Measurements from ENCODE around the gene KCTD1.
"Not testable (repeated sequence)": the region's sequence is repeated elsewhere in the genome, so short reads cannot be mapped to it uniquely, and the experiment has no call there.

KCTD1 gene

DNA sequence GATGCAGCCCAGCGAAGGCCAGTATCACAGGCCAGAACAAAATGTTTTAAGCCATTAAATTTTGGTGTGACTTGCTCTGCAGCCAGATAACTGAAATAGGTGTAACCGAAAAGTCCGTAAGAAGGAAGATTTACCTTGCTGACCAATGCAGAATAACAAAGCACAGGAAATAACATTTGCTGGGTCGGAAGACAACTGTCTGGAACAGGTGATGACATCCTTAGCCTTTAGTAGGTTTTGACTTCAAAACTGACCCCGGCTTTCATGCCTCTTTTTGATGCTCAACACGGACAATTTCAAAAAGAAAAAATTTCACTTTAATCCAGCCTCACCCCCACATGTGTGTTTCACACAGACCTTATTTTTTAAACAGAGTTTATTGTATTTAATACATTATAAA is 93.7 kb downstream of the KCTD1 start:
- FAIRE-seq: no peak

DNA sequence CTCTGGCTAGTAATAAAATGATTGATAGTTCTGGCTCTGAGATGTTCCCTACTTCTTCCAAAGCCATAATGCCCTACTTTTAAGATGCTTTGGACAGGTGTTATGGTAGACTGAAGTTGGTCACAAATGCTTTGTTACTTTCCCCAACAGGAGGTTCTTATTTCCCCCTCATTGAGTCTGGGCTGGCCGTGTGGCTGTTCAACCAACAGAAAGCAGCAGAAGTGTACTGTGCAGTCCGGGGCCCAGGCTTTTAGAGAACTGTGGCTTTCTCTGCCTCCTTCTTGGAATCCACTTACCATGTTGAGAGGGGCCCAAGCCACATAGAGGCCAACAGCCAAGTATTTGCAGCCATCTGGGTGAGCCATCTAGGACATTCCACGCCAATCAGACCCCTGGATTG is 94.2 kb downstream of the KCTD1 start:
- FAIRE-seq: no peak

- no peak for FAIRE-seq
These were observed 94.9 kb downstream of the KCTD1 start for GRCh38 chr18:26453386-26453901.

- FAIRE-seq: no peak
These were observed 97.2 kb downstream of the KCTD1 start for GRCh38 chr18:26450989-26451682.

GRCh38 chr18:26448714-26449159 is 99.6 kb downstream of the KCTD1 start:
- no peak for FAIRE-seq

GRCh38 chr18:26443853-26444252 is 104.5 kb downstream of the KCTD1 start:
- FAIRE-seq: no peak

- FAIRE-seq: no peak
These were observed 106.2 kb downstream of the KCTD1 start for GRCh38 chr18:26442126-26442525.

GRCh38 chr18:26440644-26441043 is 107.7 kb downstream of the KCTD1 start:
- no peak for FAIRE-seq

DNA sequence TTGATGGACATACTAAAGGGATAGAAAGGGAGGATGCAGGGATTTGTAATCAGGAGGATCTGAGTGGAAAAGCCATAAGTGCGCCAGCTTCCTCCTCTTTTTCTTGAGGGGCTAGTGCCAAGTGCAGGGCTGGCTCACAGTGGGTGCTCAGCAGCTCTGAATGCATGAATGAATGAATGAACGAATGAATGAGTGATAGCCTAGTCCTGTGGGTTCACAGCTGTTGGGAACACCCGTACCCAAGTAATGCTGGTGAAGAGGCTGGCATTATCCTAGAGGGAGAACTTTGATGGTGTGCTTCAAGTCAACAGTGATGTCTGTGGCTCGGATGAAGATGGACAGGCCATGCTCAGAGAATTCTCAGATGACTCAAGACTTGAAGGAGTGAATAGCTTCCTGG is 108.8 kb downstream of the KCTD1 start:
- no peak for FAIRE-seq

- no peak for FAIRE-seq
These were observed 109.4 kb downstream of the KCTD1 start for GRCh38 chr18:26438980-26439379.

- FAIRE-seq: not testable (repeated sequence)
These were observed 110.7 kb downstream of the KCTD1 start for GRCh38 chr18:26437634-26438033.

DNA sequence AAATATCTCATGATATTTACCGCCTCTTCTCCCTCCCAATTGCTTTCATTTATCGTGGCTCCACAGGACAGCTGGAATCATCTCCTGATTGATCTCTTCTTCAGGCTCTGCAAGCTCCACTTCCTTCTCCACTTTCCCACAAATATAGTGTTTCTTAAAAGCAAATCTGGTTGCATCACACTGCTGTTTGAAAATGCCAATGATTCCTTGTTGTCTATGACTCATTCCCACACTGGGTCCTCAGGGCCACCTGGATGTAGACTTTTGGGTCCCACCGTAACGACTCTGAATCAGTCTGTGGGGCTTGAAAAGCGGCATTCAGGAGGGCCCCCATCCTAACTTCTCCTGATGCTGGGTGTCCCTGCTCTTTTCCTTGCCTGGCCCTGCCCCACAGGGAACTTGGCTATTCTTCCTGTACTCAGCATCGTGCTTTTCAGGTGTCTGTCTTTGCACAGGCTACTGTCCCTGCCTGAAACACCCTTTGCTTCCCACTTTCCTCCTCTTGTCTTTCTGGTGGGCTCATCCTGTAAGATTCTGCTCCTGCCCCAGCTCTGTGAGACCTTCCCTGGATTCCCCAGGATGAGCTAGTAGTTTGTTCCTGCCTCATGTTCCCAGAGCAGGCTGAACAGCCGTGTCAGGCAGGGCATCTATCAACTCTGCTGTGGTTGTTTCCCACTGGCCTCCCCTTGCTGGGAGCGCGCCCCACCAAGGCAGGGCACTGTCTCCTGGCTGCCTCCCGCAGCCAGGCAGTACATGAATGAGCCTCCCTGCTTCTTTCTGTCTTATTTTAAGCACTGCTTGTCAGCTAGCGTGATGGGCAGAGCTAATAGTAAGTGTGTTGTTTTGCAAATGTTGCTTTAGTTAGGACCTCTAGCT is 111.9 kb downstream of the KCTD1 start:
- FAIRE-seq: no peak

DNA sequence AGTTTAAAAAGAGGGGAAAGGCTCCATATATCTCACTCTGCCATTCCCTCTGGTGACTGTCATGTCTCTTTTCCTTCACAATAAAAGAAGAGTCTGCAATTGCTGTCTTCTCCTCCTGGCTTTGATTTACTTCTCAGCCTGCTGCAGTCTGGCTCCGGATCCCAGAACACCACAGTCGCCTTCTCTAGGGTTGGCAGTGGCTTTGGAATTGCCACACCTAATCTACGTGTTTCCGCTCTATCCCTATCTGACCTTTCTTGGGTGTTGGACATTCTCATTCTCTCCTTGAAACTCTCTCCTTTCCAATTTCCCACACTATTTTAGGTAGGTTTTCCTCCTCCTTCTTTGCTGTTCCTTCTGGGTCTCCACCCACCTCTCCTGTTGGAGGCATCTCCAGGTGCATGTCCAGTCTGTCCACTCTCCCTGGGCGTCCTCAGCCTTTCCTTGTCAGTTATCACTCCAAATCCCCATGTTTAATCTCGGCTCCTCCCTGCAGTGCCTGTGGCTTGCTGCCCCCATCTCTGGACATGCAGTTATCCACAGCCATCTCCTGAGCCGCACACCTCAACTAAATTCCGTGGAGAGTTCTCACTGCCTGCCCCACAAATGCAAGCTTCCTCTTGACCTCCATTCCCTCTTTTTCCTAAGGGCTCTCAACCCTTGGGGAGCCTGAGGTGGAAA is 112.8 kb downstream of the KCTD1 start:
- FAIRE-seq: no peak

DNA sequence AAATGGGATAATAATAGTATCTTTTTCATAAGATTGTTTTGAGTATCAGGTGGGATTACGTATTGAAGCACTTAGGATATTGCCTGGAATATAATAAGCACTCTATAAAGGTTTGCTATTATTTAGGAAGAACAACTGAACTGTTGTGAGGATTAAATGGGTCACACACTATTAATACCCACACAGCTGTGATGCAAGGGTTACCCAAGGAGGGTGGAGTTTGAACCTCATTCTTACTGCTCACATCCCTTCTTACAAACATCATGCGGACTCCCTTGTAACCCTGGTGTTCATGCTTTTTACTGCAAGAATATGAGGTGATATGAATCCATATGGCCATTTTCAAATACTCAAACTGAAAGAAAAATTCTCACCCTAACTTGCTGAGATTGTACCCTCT is 113.5 kb downstream of the KCTD1 start:
- FAIRE-seq: no peak

- no peak for FAIRE-seq
These were observed 115.5 kb downstream of the KCTD1 start for GRCh38 chr18:26432651-26433424.

DNA sequence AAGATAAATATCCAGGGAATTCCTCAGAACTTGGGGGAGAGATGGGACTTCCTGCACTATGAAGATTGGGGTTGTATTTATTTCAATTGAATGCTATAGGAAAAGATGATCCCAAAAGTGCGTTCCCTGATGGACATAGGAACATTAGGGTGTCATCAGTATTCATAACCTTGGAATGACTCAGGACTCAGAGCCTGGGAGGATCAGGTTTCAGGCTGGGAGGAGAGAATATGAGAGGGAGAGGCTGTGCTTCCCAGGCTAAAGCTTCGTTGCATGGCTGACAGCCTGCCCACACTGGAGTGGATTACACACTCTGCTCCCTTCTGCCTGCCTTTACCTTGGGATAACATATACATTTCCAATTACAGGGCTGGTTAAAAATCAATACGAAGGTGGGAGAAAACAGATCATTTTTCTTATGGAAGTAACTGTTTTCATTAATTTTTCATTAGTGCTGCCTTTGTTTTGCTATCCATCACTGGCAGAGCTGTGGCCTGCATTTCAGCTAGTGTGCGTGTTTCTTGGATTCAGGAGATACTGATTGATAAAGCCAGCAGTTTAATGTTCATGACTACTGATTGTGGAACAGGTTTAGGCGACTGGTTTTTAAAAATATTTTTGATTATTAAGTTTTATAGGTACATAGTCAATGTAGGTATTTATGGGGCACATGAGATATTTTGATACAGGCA is 118.7 kb downstream of the KCTD1 start:
- no peak for FAIRE-seq

DNA sequence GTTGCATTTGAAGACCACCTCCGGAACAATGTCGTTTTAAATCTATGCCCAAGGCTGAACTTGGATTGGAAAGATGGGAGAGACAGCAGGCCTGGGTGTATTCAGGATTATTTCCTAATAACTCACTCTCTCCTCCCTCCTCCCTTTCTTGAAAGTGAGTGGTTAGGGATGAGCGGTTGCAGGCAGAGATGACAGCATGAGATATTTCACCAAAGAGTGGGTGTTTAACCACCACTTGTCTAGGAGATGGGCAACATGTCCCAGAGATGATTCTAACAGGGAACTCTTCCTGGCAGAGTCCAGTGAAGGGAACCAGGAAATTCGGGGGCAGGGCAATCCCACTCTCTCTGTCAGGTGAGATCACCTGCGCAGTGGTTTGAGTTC is 123.2 kb downstream of the KCTD1 start:
- no peak for FAIRE-seq

DNA sequence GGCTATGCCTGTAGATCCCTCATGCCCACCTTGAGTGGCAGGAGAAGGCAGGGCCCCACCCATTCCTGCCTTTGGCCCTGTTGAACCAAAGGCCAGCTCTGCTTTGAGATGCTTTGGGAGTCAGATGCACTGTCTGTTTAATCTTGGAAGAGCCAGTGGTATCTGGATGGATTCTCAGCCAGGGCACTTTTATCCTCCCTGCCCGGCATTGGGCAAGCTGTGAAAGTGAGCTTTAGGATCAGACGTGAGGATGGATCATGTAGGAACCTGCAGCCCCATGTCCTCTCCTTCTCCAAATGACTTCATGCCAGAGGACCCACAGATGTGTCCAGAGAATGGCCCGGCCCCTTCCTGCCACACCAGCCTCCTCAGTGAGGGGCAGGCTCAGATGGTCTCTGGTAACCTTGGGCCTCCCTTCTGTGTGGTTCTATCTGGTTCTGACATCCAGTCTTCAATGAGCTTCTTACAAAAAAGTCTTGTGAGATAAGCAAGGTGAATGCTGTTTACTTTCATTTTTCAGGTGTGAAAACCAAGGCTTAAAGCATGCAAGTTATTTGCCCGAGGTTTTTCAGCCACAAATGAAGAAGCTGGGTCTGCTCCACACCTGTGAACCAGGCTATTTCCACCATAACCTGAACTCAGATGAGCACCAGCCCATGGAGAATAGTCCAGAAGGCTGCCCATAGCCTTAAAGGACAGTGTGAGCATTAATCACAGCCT is 123.8 kb downstream of the KCTD1 start:
- FAIRE-seq: no peak

DNA sequence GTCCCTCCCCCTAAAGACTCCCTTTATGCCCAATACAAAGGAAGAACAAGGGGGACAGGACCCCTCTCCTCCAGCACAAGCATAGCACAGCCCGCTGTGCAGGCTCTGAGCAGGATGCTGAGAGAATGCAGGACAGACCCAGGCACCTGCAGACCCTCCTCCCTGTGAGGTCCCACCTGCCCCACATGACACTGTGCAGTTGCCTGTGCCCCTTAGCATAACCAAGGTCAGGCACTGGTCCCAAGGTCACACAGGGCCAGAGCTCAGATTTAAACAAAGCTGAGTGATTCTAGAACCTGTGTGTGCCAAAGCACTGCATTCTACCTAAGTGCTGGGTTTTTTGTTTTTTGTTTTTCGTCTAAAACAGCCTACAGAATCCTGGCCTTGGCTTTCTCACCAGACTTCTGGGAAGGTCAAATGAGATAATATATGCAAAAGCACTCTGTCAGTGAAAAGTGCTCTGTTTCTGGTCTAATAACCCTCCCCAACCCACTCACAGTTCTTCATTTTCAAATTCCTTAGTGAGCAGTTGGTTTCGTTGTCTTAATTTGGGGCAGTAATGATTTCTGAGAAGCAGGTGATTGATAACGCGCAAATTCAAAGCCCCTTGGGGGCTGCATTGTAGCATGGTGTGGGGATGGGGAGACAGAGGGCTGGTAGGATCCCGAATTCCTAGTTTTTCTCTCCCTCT is 125.7 kb downstream of the KCTD1 start:
- FAIRE-seq: no peak

DNA sequence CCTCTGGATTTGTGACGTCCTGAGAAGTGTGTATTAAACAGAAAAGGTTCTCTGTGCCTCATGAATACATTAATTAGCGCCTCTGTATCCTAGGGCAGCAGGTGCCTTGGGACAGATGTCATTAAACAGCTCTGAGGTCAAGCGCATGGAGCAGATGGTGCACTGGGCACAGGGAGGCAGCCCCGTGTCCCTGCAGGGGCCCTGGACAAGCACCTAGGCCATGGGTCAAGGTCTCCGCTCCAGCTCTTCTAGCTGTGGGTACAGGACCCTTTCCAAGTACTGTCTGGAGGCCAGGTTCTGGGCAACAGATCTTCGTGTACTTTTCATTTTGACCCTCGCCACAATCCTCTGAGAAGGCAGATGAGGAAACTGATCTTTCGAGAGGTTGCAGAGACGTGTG is 126.4 kb downstream of the KCTD1 start:
- no peak for FAIRE-seq

DNA sequence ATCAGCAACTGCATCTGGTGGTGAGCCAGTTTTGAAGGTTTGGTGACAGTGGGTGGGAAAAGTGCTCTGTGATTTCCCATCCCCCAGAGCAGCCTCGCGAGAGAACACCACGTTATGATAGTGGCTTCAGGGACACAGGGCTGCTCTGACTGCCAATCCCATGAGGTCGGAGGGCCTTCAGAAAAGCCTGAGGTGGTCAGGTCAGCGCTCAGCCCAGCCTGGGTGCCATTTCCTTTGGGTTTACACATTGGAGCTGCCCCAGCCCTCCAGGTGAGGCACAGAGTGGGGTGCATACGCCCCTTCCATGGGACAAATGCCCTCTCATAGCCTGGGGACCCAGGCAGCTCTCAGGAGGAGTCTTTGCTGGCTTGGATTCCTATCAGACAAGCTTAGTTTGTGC is 126.8 kb downstream of the KCTD1 start:
- FAIRE-seq: no peak
